Fibroblast of skin of right quadriceps (primary cell): ENCODE data around the gene UBE2J2.

Experiments used
- DNase-seq: peaks from one replicate; pipeline ENCODE4 v3.0.0-alpha.2; 2013

Gene UBE2J2

GRCh38 chr1:1280782-1281481 is 7.3 kb upstream of the UBE2J2 start:
- DNase-seq: no peak

- no peak for DNase-seq
These were observed 5.4 kb upstream of the UBE2J2 start for GRCh38 chr1:1279028-1279427.

- no peak for DNase-seq
These were observed 5.0 kb upstream of the UBE2J2 start for GRCh38 chr1:1278620-1279019.

- no peak for DNase-seq
These were observed 2.2 kb upstream of the UBE2J2 start for GRCh38 chr1:1275836-1276235.

- DNase-seq: no peak
These were observed 1.3 kb upstream of the UBE2J2 start for GRCh38 chr1:1274931-1275431.

GRCh38 chr1:1274299-1274930 is 761 bp upstream of the UBE2J2 start:
- DNase-seq: no peak

- DNase-seq: no peak
These were observed 494 bp downstream of the UBE2J2 start for GRCh38 chr1:1273209-1273511.

GRCh38 chr1:1272341-1273208 is 1.1 kb downstream of the UBE2J2 start:
- DNase-seq: no peak

GRCh38 chr1:1270813-1271212 is 2.8 kb downstream of the UBE2J2 start:
- DNase-seq: no peak

- DNase-seq: no peak
These were observed 5.4 kb downstream of the UBE2J2 start for GRCh38 chr1:1268284-1268682.

- no peak for DNase-seq
These were observed 6.0 kb downstream of the UBE2J2 start for GRCh38 chr1:1267488-1268283.

GRCh38 chr1:1264868-1265272 is 8.8 kb downstream of the UBE2J2 start:
- peak; percentile 99 for DNase-seq

- DNase-seq: no peak
These were observed 9.6 kb downstream of the UBE2J2 start for GRCh38 chr1:1264026-1264425.

GRCh38 chr1:1262758-1263157 is 10.9 kb downstream of the UBE2J2 start:
- DNase-seq: no peak

- no peak for DNase-seq
These were observed 11.6 kb downstream of the UBE2J2 start for GRCh38 chr1:1262071-1262470.

GRCh38 chr1:1260843-1261560 is 12.7 kb downstream of the UBE2J2 start:
- DNase-seq: no peak

- no peak for DNase-seq
These were observed 13.6 kb downstream of the UBE2J2 start for GRCh38 chr1:1259951-1260600.

GRCh38 chr1:1259540-1259939 is 14.1 kb downstream of the UBE2J2 start:
- no peak for DNase-seq

GRCh38 chr1:1259119-1259488 is 14.6 kb downstream of the UBE2J2 start:
- DNase-seq: no peak

- no peak for DNase-seq
These were observed 16.4 kb downstream of the UBE2J2 start for GRCh38 chr1:1256956-1257871.

- DNase-seq: no peak
These were observed 18.0 kb downstream of the UBE2J2 start for GRCh38 chr1:1255611-1256010.
